ENCODE results near the gene TBL1Y.

- TF ChIP-seq SUZ12 (IDR thresholded peaks at IDR 0.05; ENCODE audit: extremely low read depth, insufficient read depth, insufficient read length) (no peak), YY1 (IDR thresholded peaks at IDR 0.05; ENCODE audit: insufficient read depth, insufficient read length) (no peak)
These were observed 89.4 kb downstream of the TBL1Y start for GRCh38 chrY:6999905-7000304.

Measured in NT2/D1 (cell line).